K562 (cell line): ENCODE results near the gene MACF1. TPM values are rescaled to one million over a fixed set of nuclear protein-coding genes. Genes with fewer than 3 reads are reported as not detected.
A peak's percentile ranks its signal among the peaks of the same experiment; 100 is the strongest.

Experiments used
- BCLAF1 ChIP-seq, 2 experiments: fragments of 450-650 bp in 1 of 2; IDR thresholded peaks; 2 replicates each; pipeline ENCODE4 v1.6.1; 2011 to 2017; ENCODE audit warnings: low read depth in 2 of 2, antibody characterized with exemption in 1 of 2, borderline replicate concordance in 1 of 2, low read length in 1 of 2, mild to moderate bottlenecking in 1 of 2, mixed read lengths in 1 of 2; ENCODE audit not compliant: control insufficient read depth in 1 of 2
- CHCHD3 ChIP-seq: fragments of 250-450 bp; sonication (Bioruptor Pico); IDR thresholded peaks from 2 replicates; pipeline ENCODE4 v2.1.2; 2022; ENCODE audit warnings: mild to moderate bottlenecking
- CREBBP ChIP-seq: IDR thresholded peaks from one replicate; pipeline ENCODE4 v1.6.1; 2012; ENCODE audit warnings: low read depth, mild to moderate bottlenecking, control low read depth, inconsistent platforms, low read length
- DMBX1 ChIP-seq: fragments of 250-450 bp; sonication (Bioruptor Pico); IDR thresholded peaks from 2 replicates; pipeline ENCODE4 v1.8.0; 2022; ENCODE audit warnings: inconsistent platforms, mild to moderate bottlenecking, moderate library complexity, borderline replicate concordance
- NONO ChIP-seq, 2 experiments: fragments of 200-400 bp in 1 of 2; fragments of 450-650 bp in 1 of 2; formaldehyde crosslinking in 1 of 2; IDR thresholded peaks; 2 replicates each; pipeline ENCODE4 v1.6.1; 2017; ENCODE audit warnings: low read depth in 2 of 2, mild to moderate bottlenecking in 2 of 2, moderate library complexity in 2 of 2, low read length in 1 of 2
- POU5F1 ChIP-seq: fragments of 150-350 bp; IDR thresholded peaks from 2 replicates; pipeline ENCODE4 v1.6.1; 2014; ENCODE audit warnings: borderline replicate concordance, low read length, low read depth, mild to moderate bottlenecking; ENCODE audit not compliant: partially characterized antibody
- RBM22 ChIP-seq: fragments of 200-400 bp; formaldehyde crosslinking; IDR thresholded peaks from 2 replicates; pipeline ENCODE4 v1.6.1; 2018; ENCODE audit warnings: low read length, low read depth; ENCODE audit not compliant: poor library complexity, severe bottlenecking
- SMAD2 ChIP-seq: fragments of 150-350 bp; IDR thresholded peaks from 2 replicates; pipeline ENCODE4 v1.6.1; 2014; ENCODE audit warnings: low read depth, mild to moderate bottlenecking, low read length
- U2AF2 ChIP-seq: fragments of 200-400 bp; formaldehyde crosslinking; optimal IDR thresholded peaks from 2 replicates; pipeline ENCODE3; 2017; ENCODE audit warnings: low read depth, mild to moderate bottlenecking, low read length
- ZNF263 ChIP-seq: sonication (generic); formaldehyde crosslinking; IDR thresholded peaks from 2 replicates; pipeline ENCODE4 v1.8.0; 2022; ENCODE audit warnings: mild to moderate bottlenecking, missing genetic modification reagents, borderline replicate concordance
- ZNF445 ChIP-seq: fragments of 250-450 bp; sonication (Bioruptor Pico); IDR thresholded peaks from 2 replicates; pipeline ENCODE4 v1.4.0; 2020; ENCODE audit warnings: low read depth, mild to moderate bottlenecking, moderate library complexity
- ZNF778 ChIP-seq: fragments of 450-650 bp; formaldehyde crosslinking; IDR thresholded peaks from 2 replicates; pipeline ENCODE4 v1.4.0; 2020; ENCODE audit warnings: mild to moderate bottlenecking, moderate library complexity
- polyA plus RNA-seq, 8 experiments: library from polyadenylated mRNA; depleted of rRNA in 4 of 8; stranded (reverse) in 5 of 8; unstranded in 3 of 8; fragments of >200 nt; fragmentation: Nextera tagmentation in 2 of 8; fragmentation: Illumina TruSeq in 1 of 8; extraction: Ambion mirVana in 2 of 8; extraction: Trizol in 1 of 8; gene quantifications; 2 replicates each; pipeline versions ENCODE4 v1.2.1 to v1.2.3, GENCODE V29; 2011 to 2014; ENCODE audit warnings: inconsistent platforms in 1 of 8, missing spikeins in 1 of 8
- total RNA-seq, 7 experiments: library from RNA; depleted of rRNA in 6 of 7; stranded (reverse); fragments of >200 nt in 6 of 7; fragmentation: Illumina TruSeq in 2 of 7; extraction: Trizol in 2 of 7; gene quantifications; 2 replicates each; pipeline versions ENCODE4 v1.2.1 to v1.2.3, GENCODE V29; 2011 to 2021; ENCODE audit warnings: low replicate concordance in 1 of 7
- TF ChIP-seq, protein P1 (sequence below): conservative IDR thresholded peaks from 2 replicates; pipeline ENCODE4 v1.6.1; 2011; ENCODE audit warnings: low read depth, mild to moderate bottlenecking, low read length; ENCODE audit not compliant: control insufficient read depth
- TF ChIP-seq, protein P2 (sequence below): fragments of 450-650 bp; formaldehyde crosslinking; IDR thresholded peaks from 2 replicates; pipeline ENCODE4 v1.4.0; 2022; ENCODE audit warnings: mild to moderate bottlenecking, moderate library complexity
- TF ChIP-seq, protein P3 (sequence below): sonication (generic); formaldehyde crosslinking; IDR thresholded peaks from 2 replicates; pipeline ENCODE4 v1.8.0; 2022; ENCODE audit warnings: missing genetic modification reagents, mild to moderate bottlenecking, borderline replicate concordance
- TF ChIP-seq, protein P4 (sequence below): sonication (generic); formaldehyde crosslinking; IDR thresholded peaks from 2 replicates; pipeline ENCODE4 v1.8.0; 2022; ENCODE audit warnings: mild to moderate bottlenecking, missing genetic modification reagents

MACF1 gene
- total and polyA plus RNA-seq, 9 of the 15 experiments (the other 6 are each of a cell fraction or from before 2014, with no cell fraction given): 13.2 to 232 (median 112) TPM

GRCh38 chr1:39272027-39272797 is 67.7 kb downstream of the MACF1 start (continued):
- TF ChIP-seq, protein P1, sequence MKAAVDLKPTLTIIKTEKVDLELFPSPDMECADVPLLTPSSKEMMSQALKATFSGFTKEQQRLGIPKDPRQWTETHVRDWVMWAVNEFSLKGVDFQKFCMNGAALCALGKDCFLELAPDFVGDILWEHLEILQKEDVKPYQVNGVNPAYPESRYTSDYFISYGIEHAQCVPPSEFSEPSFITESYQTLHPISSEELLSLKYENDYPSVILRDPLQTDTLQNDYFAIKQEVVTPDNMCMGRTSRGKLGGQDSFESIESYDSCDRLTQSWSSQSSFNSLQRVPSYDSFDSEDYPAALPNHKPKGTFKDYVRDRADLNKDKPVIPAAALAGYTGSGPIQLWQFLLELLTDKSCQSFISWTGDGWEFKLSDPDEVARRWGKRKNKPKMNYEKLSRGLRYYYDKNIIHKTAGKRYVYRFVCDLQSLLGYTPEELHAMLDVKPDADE: no peak
- TF ChIP-seq U2AF2 (no peak), CHCHD3 (CRISPR knock-in tag) (no peak), BCLAF1 (IDR thresholded peaks at IDR 0.05; ENCODE audit: borderline replicate concordance in 1 of 2, control insufficient read depth in 1 of 2, low read depth in 2 of 2, low read length in 1 of 2) (no peak), CREBBP (no peak), ZNF778 (CRISPR knock-in tag) (no peak), NONO (IDR thresholded peaks at IDR 0.05; ENCODE audit: low read depth in 2 of 2, low read length in 1 of 2) (no peak), RBM22 (no peak), DMBX1 (0 out of 2 replicates have a peak, but pooled peaks have one; percentile 15), POU5F1 (no peak), ZNF445 (CRISPR knock-in tag) (no peak), SMAD2 (no peak), ZNF263 (CRISPR knock-in tag) (no peak)
- TF ChIP-seq, protein P2, sequence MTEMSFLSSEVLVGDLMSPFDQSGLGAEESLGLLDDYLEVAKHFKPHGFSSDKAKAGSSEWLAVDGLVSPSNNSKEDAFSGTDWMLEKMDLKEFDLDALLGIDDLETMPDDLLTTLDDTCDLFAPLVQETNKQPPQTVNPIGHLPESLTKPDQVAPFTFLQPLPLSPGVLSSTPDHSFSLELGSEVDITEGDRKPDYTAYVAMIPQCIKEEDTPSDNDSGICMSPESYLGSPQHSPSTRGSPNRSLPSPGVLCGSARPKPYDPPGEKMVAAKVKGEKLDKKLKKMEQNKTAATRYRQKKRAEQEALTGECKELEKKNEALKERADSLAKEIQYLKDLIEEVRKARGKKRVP (CRISPR knock-in tag): no peak
- TF ChIP-seq, protein P3, sequence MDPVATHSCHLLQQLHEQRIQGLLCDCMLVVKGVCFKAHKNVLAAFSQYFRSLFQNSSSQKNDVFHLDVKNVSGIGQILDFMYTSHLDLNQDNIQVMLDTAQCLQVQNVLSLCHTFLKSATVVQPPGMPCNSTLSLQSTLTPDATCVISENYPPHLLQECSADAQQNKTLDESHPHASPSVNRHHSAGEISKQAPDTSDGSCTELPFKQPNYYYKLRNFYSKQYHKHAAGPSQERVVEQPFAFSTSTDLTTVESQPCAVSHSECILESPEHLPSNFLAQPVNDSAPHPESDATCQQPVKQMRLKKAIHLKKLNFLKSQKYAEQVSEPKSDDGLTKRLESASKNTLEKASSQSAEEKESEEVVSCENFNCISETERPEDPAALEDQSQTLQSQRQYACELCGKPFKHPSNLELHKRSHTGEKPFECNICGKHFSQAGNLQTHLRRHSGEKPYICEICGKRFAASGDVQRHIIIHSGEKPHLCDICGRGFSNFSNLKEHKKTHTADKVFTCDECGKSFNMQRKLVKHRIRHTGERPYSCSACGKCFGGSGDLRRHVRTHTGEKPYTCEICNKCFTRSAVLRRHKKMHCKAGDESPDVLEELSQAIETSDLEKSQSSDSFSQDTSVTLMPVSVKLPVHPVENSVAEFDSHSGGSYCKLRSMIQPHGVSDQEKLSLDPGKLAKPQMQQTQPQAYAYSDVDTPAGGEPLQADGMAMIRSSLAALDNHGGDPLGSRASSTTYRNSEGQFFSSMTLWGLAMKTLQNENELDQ (CRISPR knock-in tag): no peak
- TF ChIP-seq, protein P4, sequence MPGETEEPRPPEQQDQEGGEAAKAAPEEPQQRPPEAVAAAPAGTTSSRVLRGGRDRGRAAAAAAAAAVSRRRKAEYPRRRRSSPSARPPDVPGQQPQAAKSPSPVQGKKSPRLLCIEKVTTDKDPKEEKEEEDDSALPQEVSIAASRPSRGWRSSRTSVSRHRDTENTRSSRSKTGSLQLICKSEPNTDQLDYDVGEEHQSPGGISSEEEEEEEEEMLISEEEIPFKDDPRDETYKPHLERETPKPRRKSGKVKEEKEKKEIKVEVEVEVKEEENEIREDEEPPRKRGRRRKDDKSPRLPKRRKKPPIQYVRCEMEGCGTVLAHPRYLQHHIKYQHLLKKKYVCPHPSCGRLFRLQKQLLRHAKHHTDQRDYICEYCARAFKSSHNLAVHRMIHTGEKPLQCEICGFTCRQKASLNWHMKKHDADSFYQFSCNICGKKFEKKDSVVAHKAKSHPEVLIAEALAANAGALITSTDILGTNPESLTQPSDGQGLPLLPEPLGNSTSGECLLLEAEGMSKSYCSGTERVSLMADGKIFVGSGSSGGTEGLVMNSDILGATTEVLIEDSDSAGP (CRISPR knock-in tag): no peak
